Stimulated activated CD8-positive, alpha-beta memory T cell treated with anti-CD3 and anti-CD28 coated beads, Interleukin-4, amount 100 ng/mL, for 4 hours (primary cell): ENCODE data around the gene FOLR2.
"Not testable (repeated sequence)": the region's sequence is repeated elsewhere in the genome, so short reads cannot be mapped to it uniquely, and the experiment has no call there.

ENCODE experiments used
- DNase-seq, 2 donors: peaks; one replicate each; pipeline ENCODE4 v3.0.0-alpha.2; 2020; ENCODE audit warnings: low read depth in 2 of 2, low spot score in 1 of 2

Gene FOLR2

DNA sequence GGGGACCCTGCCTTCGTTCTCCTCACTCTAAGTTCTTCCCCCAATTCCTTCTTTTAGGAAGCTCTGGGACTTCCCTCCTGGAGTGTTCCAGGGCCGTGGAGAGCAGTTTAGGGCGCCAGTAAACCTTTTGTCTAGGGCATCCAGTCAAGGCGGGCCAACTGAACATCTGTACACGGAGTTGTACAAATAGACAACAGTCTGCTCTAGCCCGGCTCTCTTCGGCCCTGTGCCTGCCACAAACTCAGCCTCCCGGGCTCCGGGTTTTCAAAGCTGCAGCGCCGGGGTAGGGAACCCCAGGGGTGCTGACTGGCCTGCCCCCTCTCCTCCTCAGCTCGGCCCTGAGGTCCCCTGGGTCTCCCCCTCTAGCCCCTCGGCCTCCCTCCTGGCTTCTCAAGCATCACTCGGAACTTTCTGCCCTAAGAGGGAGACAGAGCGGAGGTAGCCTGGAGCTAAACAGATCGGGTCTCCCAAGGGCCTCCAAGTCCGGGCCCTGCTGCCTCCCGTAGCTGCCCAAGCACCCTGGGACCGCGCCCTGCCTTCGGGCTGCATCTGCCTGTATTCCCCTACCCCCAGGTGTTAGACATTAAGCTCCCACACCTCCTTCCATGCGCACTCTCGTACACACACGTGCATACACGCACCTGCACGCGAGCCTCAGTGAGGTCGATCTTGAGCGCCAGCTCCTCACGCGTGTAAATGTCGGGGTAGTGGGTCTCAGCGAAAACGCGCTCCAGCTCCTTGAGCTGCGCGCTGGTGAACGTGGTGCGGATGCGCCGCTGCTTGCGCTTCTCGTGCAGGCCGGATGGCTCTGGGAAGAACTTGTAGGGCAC lies 24.1 kb downstream of the FOLR2 start:
- DNase-seq = no peak

GRCh38 chr11:72241291-72241781 lies 24.7 kb downstream of the FOLR2 start:
- no peak for DNase-seq

- DNase-seq = no peak
Observed at GRCh38 chr11:72242141-72242540, 25.5 kb downstream of the FOLR2 start.

DNA sequence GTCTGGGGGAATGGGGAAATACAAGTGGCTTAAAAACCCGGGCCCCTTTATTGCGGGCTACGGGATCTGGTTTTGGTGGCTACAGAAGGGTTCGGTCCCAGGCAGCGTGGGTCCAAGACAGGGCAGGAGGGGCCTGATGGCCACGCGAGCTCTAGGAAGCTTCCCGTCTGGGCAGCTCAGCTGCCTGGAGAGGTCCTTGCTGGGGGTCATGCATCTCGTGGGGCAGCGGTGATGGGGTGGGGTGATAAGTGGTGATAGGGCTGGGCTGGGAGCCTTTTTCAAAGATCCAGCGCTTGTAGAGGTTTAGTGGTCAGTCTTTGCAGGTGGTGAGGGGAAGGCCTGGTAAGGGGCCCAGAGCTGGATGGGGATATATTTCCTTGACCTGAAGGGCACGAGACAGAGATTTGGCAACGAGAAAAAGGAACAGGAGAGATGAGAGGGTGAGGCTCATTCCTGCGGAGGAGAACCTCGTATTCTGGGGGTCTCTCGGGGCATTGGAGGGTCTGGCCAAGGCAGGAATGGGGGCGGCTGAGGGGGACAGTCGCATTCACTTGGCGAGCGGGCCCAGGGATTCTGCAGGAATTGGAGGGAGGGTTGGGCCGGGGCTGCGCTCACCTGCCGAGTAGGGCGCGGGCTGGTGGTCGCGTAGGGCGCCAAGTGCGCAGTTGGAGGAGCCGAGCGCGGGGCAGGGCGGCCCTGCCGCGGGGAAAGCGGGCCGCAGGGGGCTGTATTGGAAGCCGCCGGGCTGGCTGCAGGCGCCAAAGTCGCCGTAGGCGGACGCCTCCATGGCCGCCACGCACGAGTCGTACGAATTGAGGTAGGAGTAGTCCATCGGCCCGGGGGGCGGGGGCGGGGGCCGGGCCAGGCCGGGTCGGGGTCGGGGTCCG lies 26.8 kb downstream of the FOLR2 start:
- DNase-seq = no peak

DNA sequence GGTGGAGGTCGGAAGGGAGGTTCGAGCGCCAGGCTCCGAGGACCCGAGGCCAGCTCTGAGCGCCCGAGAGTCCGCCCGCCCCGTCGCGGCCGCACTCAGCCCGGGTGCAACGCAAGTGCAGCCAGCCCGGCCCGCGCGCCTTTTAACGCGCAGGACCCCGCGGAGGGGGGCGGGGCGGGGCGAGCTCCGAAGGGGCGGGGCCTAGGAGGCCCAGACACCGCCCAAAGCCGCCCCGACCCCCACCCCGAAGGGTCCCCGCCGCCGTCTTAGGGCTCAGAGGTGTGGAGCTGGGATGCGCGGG lies 27.4 kb downstream of the FOLR2 start, which contains the start of gene PHOX2A:
TSS of gene PHOX2A (minus strand) at position 117 of the 301 bp plus-strand sequence. CDS start 172 bp downstream, outside the sequence.
- DNase-seq = no peak

GRCh38 chr11:72244361-72245262 lies 28.0 kb downstream of the FOLR2 start:
- no peak for DNase-seq

DNA sequence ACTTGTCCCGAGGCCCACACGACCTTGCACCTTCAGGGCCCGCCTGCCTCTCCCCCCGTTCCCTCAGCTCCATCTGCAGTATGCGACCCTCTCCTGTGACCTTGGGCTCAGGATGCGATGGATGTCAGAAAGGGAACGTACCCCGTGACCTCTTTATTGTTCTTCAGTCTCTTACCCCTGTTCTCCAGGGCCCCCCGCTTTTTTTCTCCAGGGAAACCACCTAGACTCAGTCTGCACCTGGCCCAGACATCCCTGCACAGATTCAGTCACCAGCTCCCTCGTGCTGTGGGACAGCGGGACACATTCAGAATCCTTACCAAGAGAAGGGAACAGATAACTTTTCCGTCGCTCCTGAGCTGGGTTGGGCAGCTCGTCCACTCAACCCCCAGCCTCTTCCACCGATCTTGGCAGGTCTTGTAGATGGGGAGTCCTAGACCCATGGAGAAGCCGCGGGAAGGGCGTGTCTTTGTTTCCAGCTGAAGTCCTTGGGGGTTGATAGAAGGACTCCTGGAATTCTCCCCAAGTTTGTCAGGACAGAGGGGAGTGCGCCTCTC lies 28.7 kb downstream of the FOLR2 start:
- no peak for DNase-seq

DNA sequence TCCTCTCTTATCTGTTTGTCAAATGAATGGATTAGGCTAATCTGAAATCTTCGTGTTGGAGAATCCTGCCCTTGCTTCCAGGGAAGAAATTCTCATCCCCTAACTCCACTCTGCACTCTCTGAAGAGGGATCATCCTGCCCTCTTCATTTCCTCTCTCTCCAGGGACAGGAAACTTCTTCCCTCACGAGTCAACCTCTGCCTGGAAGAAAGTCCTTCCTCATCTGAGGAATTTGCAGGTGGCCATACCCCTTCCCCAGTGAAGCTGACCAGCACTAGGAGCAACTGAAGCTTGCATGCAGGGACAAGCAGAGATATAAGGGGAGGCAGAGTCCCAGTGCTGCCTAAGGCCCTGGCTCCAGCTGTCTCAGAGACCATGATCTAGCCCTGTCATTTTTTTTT lies 31.0 kb downstream of the FOLR2 start:
- no peak for DNase-seq

DNA sequence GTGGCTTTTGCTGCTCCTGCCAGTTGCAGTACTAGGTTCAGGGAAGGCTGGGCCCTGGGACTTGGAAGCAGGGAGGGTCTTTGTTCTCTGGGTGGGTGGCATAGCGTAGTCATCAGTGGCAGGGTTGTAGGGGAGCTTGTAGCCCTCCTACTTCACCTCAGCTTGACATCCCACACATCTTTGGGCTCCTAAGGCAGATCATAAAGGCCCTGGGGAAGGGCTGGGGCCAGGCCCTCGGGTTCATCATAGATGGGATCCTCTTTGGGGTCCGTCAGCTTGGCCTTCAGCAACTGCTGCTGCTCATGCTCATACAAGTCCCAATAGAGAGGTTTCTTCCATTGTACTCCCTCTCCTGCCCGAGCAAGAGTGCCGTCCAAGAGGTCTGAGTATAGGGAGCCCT lies 33.4 kb downstream of the FOLR2 start:
- no peak for DNase-seq

- DNase-seq = no peak
Observed at GRCh38 chr11:72250661-72251464, 34.3 kb downstream of the FOLR2 start.

DNA sequence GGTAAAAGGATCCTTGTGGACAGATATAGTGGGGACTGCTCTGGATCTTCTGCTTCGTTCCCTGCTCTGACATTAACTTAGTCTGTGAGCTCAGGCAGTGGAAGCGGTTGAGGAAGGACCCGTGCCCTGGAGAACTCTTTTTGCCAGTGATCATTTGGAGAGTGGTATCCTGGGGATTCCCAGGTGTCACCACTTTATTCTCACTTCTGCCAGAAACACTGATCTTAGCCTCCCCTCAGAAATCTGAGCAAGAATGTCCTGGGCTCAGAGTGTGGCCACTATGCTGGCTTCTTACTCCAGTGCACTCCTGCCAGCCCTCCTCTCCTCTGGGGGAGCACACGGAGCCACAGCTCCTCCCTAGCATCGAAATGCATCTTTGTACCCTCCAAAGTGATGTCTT lies 35.0 kb downstream of the FOLR2 start:
- DNase-seq = no peak

GRCh38 chr11:72253392-72253791 lies 36.8 kb downstream of the FOLR2 start:
- no peak for DNase-seq

- DNase-seq = no peak
Observed at GRCh38 chr11:72254299-72254993, 37.9 kb downstream of the FOLR2 start.

DNA sequence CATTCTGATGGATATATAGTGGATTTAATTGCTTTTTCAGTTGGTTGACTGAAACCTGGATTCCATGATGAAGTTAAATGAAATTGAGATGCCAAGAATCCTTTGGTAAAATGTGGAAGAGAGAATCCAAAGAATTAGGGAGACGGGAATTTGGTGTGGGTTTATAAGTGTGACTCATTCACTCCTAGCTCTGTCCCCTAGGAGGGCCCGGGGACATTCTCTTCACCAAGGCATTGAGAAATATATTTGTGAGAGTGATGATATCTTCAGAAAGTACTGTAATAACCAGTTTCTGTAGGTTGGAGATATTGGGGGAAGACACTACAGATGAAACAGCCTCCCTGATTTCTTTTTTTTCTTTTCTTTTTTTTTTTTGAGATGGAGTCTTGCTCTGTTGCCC lies 41.0 kb downstream of the FOLR2 start:
- no peak for DNase-seq

- no peak for DNase-seq
Observed at GRCh38 chr11:72259490-72259889, 42.9 kb downstream of the FOLR2 start.

DNA sequence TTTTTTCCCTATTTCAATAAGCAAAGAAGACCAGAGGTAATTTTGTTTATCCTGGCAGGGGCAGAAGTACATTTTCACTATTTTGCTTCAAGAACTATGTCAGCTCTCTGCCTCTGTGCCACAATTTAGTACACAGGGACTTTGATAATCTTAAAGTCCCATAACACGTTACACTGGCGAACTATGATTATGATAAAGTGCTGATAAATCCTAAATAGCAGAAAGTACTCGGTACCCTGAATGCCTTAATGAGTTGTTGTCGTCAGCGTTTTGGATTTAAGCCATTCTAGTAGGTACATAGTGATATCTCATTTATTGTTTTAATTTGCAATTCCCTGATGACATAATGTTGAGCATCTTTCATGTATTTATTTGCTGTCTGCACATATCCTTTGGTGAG lies 44.0 kb downstream of the FOLR2 start:
- DNase-seq = no peak

- DNase-seq = no peak
Observed at GRCh38 chr11:72263361-72263760, 46.8 kb downstream of the FOLR2 start.

DNA sequence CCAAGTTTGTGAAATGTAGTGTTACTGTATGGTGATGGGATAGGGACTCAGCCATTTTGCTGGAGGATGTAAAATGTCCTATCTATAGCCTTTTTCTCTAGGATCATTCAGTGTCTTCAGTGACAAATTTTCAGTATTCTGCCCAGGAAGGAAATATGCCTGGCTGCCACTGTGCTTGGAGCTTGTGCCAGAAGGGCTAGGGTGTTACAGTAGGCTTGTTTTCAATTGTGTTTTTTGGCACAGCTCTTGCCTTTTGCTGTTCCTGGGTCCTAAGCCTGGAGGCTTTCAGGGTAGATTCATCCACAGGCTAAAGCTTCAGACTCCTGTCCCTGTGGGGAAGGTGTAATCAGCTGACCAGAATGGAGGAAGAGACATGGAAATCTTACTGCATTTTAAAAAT lies 49.4 kb downstream of the FOLR2 start:
- DNase-seq = no peak

DNA sequence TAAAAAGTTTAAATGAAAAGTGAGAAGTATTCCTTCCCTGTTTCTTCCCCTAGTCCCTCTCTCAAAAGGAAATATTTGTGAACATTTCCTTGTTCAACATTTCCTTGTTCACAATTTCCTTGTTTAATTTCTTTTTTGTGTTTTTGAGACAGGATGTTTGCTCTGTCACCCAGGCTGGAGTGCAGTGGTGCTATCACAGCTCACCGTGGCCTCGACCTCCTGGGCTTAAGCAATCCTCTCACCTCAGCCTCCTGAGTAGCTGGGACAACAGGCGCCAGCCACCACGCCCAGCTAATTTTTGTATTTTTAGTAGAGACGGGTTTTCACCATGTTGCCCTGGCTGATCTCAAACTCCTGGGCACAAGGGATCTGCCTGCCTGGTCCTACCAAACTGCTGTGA lies 50.4 kb downstream of the FOLR2 start:
- not testable (repeated sequence) for DNase-seq
